DND-41 (cell line): ENCODE measurements around the gene NEDD4L.

ENCODE experiments used
- CTCF ChIP-seq: IDR thresholded peaks from 2 replicates; pipeline ENCODE4 v1.5.1; 2012; ENCODE audit warnings: borderline replicate concordance, low read length, moderate library complexity, mild to moderate bottlenecking; ENCODE audit not compliant: poor library complexity, severe bottlenecking; ENCODE audit errors: extremely low read depth
- EZH2 ChIP-seq: IDR thresholded peaks from 3 replicates; pipeline ENCODE4 v1.6.1; 2012; ENCODE audit warnings: borderline replicate concordance, low read depth, mild to moderate bottlenecking, moderate library complexity, low read length, inconsistent platforms; ENCODE audit not compliant: severe bottlenecking

GRCh38 chr18:58065956-58066355, 21.9 kb downstream of the NEDD4L start:
- TF ChIP-seq CTCF: no peak
- no peak for TF ChIP-seq EZH2
